HepG2 (cell line): ENCODE measurements around the gene SGPL1. TPM values are rescaled to one million over a fixed set of nuclear protein-coding genes. Genes with fewer than 3 reads are reported as not detected.
A peak's percentile ranks its signal among the peaks of the same experiment; 100 is the strongest.

Source experiments
- ATAC-seq: fragments of 200-7000 bp; cut with Tn5 transposase; 3 replicates; pipeline ENCODE4 v1.9.1; 2020; ENCODE audit warnings: mild to moderate bottlenecking, moderate library complexity
- BruUV-seq: library from RNA; stranded (reverse); fragments of 400-500 nt; replicated peaks from 2 replicates; lab custom pipeline; 2021; lab: Mats Ljungman, UMichigan
- CTCF ChIA-PET: fragments of 300-600 bp; formaldehyde crosslinking; extraction: SDS; loops from one replicate; lab custom pipeline; 2021; ENCODE audit warnings: low total read pairs, inconsistent platforms, low intra/inter-chr PET ratio; lab: Yijun Ruan, JAX
- POLR2A ChIA-PET: fragments of 350-600 bp; sonication (Branson Sonifier 250); formaldehyde crosslinking; loops from one replicate; lab custom pipeline; 2020; ENCODE audit warnings: antibody characterized with exemption, inconsistent platforms; lab: Yijun Ruan, JAX
- DNase-seq: peaks from one replicate; pipeline ENCODE4 v3.0.0-alpha.2; 2015; ENCODE audit warnings: low spot score
- FAIRE-seq: peaks from 3 replicates; lab custom pipeline; 2011; peaks lifted over from hg19 to GRCh38; lab: Jason Lieb, UNC
- H2AFZ ChIP-seq: one replicate; pipeline ENCODE4 v1.6.1; 2011; ENCODE audit warnings: low read length, inconsistent platforms
- H3K27ac ChIP-seq: fragments of 300-600 bp; 3 replicates; pipeline ENCODE4 v1.8.0; 2011; ENCODE audit warnings: mixed run types, mild to moderate bottlenecking, mixed read lengths, low read length, inconsistent platforms; ENCODE audit not compliant: insufficient read depth; ENCODE audit errors: extremely low read length
- H3K27me3 ChIP-seq, 2 experiments: fragments of 200-600 bp in 1 of 2; 2 replicates in 1 of 2; 3 replicates in 1 of 2; pipeline versions ENCODE4 v1.6.0 to v1.8.0; 2011; ENCODE audit warnings: low read length in 2 of 2, mild to moderate bottlenecking in 2 of 2, moderate library complexity in 2 of 2, inconsistent platforms in 1 of 2; ENCODE audit not compliant: insufficient read depth in 2 of 2, control insufficient read depth in 1 of 2
- H3K36me3 ChIP-seq, 2 experiments: fragments of 200-600 bp in 1 of 2; replicated peaks in 1 of 2; 2 replicates in 1 of 2; 3 replicates in 1 of 2; pipeline versions ENCODE4 v1.5.1 to v1.8.0; 2011; ENCODE audit warnings: low read length in 2 of 2, inconsistent platforms in 1 of 2; ENCODE audit not compliant: insufficient read depth in 2 of 2, control insufficient read depth in 1 of 2
- H3K4me1 ChIP-seq: 2 replicates; pipeline ENCODE4 v1.5.1; 2012; ENCODE audit warnings: low read length, inconsistent platforms; ENCODE audit not compliant: insufficient read depth
- H3K4me2 ChIP-seq: 2 replicates; pipeline ENCODE4 v1.6.0; 2011; ENCODE audit warnings: low read depth, low read length, inconsistent platforms
- H3K4me3 ChIP-seq, 3 experiments: fragments of 200-600 bp in 1 of 3; sonication (generic), shearing (Covaris generic) in 1 of 3; replicated peaks in 1 of 3; 2 replicates each; pipeline ENCODE4 v1.5.1; 2011 to 2016; ENCODE audit warnings: low read length in 3 of 3, inconsistent platforms in 2 of 3, low read depth in 2 of 3, mild to moderate bottlenecking in 2 of 3, control low read depth in 1 of 3, mixed read lengths in 1 of 3; ENCODE audit not compliant: insufficient read depth in 1 of 3
- H3K79me2 ChIP-seq: one replicate; pipeline ENCODE4 v1.6.1; 2011; ENCODE audit warnings: low read length, inconsistent platforms; ENCODE audit not compliant: insufficient read depth
- H3K9ac ChIP-seq: 2 replicates; pipeline ENCODE4 v1.6.0; 2011; ENCODE audit warnings: mild to moderate bottlenecking, low read depth, low read length, inconsistent platforms; ENCODE audit not compliant: insufficient read depth
- H3K9me3 ChIP-seq: 2 replicates; pipeline ENCODE4 v1.5.1; 2012; ENCODE audit warnings: mild to moderate bottlenecking, low read length
- H4K20me1 ChIP-seq: 2 replicates; pipeline ENCODE4 v1.6.0; 2011; ENCODE audit warnings: inconsistent platforms, mild to moderate bottlenecking, low read length, moderate library complexity; ENCODE audit not compliant: insufficient read depth
- FOXO1 ChIP-seq: sonication (generic); formaldehyde crosslinking; IDR thresholded peaks from 2 replicates; pipeline ENCODE4 v1.4.0; 2020; ENCODE audit warnings: missing genetic modification reagents
- JUN ChIP-seq: sonication (generic); formaldehyde crosslinking; IDR thresholded peaks from 2 replicates; pipeline ENCODE4 v1.4.0; 2020; ENCODE audit warnings: mild to moderate bottlenecking, missing genetic modification reagents
- MIER3 ChIP-seq: IDR thresholded peaks from 2 replicates; pipeline ENCODE4 v1.6.1; 2016; ENCODE audit warnings: missing compliant biosample characterization, borderline replicate concordance
- MTA1 ChIP-seq: sonication (generic); formaldehyde crosslinking; IDR thresholded peaks from 2 replicates; pipeline ENCODE4 v1.4.0; 2020; ENCODE audit warnings: missing genetic modification reagents, mild to moderate bottlenecking, borderline replicate concordance
- NFYC ChIP-seq: IDR thresholded peaks from 2 replicates; pipeline ENCODE4 v1.6.1; 2016; ENCODE audit warnings: missing genetic modification reagents, missing compliant biosample characterization
- PPARG ChIP-seq: conservative IDR thresholded peaks from 2 replicates; pipeline ENCODE4 v1.6.1; 2016; ENCODE audit warnings: missing biosample characterization, missing genetic modification reagents
- SRSF1 ChIP-seq: fragments of 200-400 bp; formaldehyde crosslinking; optimal IDR thresholded peaks from 2 replicates; pipeline ENCODE3; 2017; ENCODE audit warnings: mild to moderate bottlenecking, low read depth, low read length, moderate library complexity
- SRY ChIP-seq: sonication (generic); formaldehyde crosslinking; IDR thresholded peaks from 2 replicates; pipeline ENCODE4 v1.8.0; 2022; ENCODE audit warnings: mild to moderate bottlenecking, missing genetic modification reagents
- TBP ChIP-seq: sonication (generic); formaldehyde crosslinking; IDR thresholded peaks from 2 replicates; pipeline ENCODE4 v1.5.0; 2020; ENCODE audit warnings: missing genetic modification reagents
- ZNF263 ChIP-seq: sonication (generic); formaldehyde crosslinking; IDR thresholded peaks from 2 replicates; pipeline ENCODE4 v1.4.0; 2020; ENCODE audit warnings: missing genetic modification reagents
- ZNF280D ChIP-seq: sonication (generic); formaldehyde crosslinking; IDR thresholded peaks from 2 replicates; pipeline ENCODE4 v1.5.1; 2020; ENCODE audit warnings: mild to moderate bottlenecking, missing genetic modification reagents
- WGBS: methylation state at CpG from one replicate; pipeline ENCODE4 v1.1.6; 2017; ENCODE audit warnings: low lambda C conversion rate; 5-methylcytosine and 5-hydroxymethylcytosine counted together
- in situ Hi-C: cut with HindIII; loops from 2 replicates; pipeline ENCODE4 v1.10.0; 2017; ENCODE audit warnings: low pct_unique_long_range_greater_than_20kb; ENCODE audit not compliant: extremely low pct_ligation_motif_present
- intact Hi-C: fragments of 100-400 bp; cut with micrococcal nuclease; formaldehyde crosslinking; loops from one replicate; pipeline ENCODE4 v1.10.0; 2022; ENCODE audit not compliant: unreplicated experiment
- polyA plus RNA-seq, 8 experiments: library from polyadenylated mRNA; depleted of rRNA in 3 of 8; stranded (reverse) in 7 of 8; unstranded in 1 of 8; fragments of >200 nt; fragmentation: Illumina TruSeq in 4 of 8; extraction: Trizol in 4 of 8; gene quantifications; 2 replicates each; pipeline versions ENCODE4 v1.2.1 to v1.2.3, GENCODE V29; 2011 to 2016; ENCODE audit warnings: low read depth in 4 of 8, missing spikeins in 1 of 8, mixed read lengths in 1 of 8; ENCODE audit not compliant: insufficient read depth in 1 of 8
- total RNA-seq, 5 experiments: library from RNA; depleted of rRNA; stranded (reverse); fragments of >200 nt; fragmentation: Illumina TruSeq; extraction: Trizol; gene quantifications; 2 replicates each; pipeline ENCODE4 v1.2.3, GENCODE V29; 2016; ENCODE audit warnings: low read depth in 1 of 5
- TF ChIP-seq, protein P1 (sequence below): sonication (generic); formaldehyde crosslinking; IDR thresholded peaks from 2 replicates; pipeline ENCODE4 v1.8.0; 2022; ENCODE audit warnings: missing genetic modification reagents, low read depth, mild to moderate bottlenecking, borderline replicate concordance

The SGPL1 gene
- total and polyA plus RNA-seq, 2 of the 13 experiments (the other 11 are each of a cell fraction or from before 2014, with no cell fraction given): 17.6 to 25.0 TPM

GRCh38 chr10:70777063-70777875, 38.5 kb upstream of the SGPL1 start:
- Histone ChIP-seq H4K20me1 (no peaks in the 10 kb centered on the region), H3K4me3 (no peak overlapping the region), H3K27me3 (peaks cover 10 to 75% of the 10 kb centered on the region in 2 experiments; a peak in 4 of 5 replicates), H3K27ac (no peak overlapping the region), H3K4me2 (no peak overlapping the region), H3K9ac (no peak overlapping the region), H3K36me3 (no peaks in the 10 kb centered on the region), H3K4me1 (no peaks in the 10 kb centered on the region; the same call in 1 of the 2 replicates), H3K79me2 (no peaks in the 10 kb centered on the region), H2AFZ (no peak overlapping the region), H3K9me3 (no peaks in the 10 kb centered on the region)
- WGBS: 36% methylated on average over 2 of the region's 18 CpGs
- DNase-seq (no peak), FAIRE-seq (no peak), ATAC-seq (no peak)
- POLR2A ChIA-PET: no interaction called here
- no TSS peak for BruUV-seq
- CTCF ChIA-PET: no interaction called here
- intact Hi-C loops: no loop called here
- TF ChIP-seq NFYC (CRISPR knock-in tag) (no peak), ZNF263 (0 out of 2 replicates have a peak, but pooled peaks have one; percentile 22)
- in situ Hi-C loops: no loop called here

GRCh38 chr10:70778267-70778924, 37.4 kb upstream of the SGPL1 start:
- intact Hi-C loops (no loop called here), in situ Hi-C loops (no loop called here)
- no peaks in the 10 kb centered on the region; the same call in 1 of the 2 replicates for H3K4me1 ChIP-seq
- FAIRE-seq (no peak), ATAC-seq (no peak), DNase-seq (no peak)
- H3K9ac ChIP-seq: no peak overlapping the region
- WGBS: 27% methylated on average over 9 of the region's 9 CpGs
- H3K4me3 ChIP-seq: no peak overlapping the region
- BruUV-seq: no TSS peak
- H3K36me3 ChIP-seq: no peaks in the 10 kb centered on the region
- peaks cover 9 to 67% of the 10 kb centered on the region in 2 experiments; a peak in 3 of 5 replicates for H3K27me3 ChIP-seq
- ChIA-PET CTCF (no interaction called here), POLR2A (no interaction called here)
- no peak overlapping the region for H3K4me2 ChIP-seq
- H2AFZ ChIP-seq: no peak overlapping the region
- H3K9me3 ChIP-seq: no peaks in the 10 kb centered on the region
- no peaks in the 10 kb centered on the region for H3K79me2 ChIP-seq
- no peaks in the 10 kb centered on the region for H4K20me1 ChIP-seq
- no peak overlapping the region for H3K27ac ChIP-seq
- no peak for TF ChIP-seq MIER3 (CRISPR knock-in tag)
- TF ChIP-seq JUN (CRISPR knock-in tag): no peak
- no peak for TF ChIP-seq SRSF1
- no peak for TF ChIP-seq ZNF280D (CRISPR knock-in tag)
- TF ChIP-seq, protein P1, sequence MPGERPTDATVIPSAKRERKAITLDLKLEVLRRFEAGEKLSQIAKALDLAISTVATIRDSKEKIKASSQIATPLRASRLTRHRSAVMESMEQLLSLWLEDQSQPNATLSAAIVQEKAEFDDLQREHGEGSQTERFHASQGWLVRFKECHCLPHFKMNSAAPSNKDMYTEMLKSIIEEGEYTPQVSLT (CRISPR knock-in tag): no peak
- no peak for TF ChIP-seq SRY
- no peak for TF ChIP-seq PPARG
- no peak for TF ChIP-seq MTA1
- TF ChIP-seq TBP (CRISPR knock-in tag): no peak
- no peak for TF ChIP-seq FOXO1 (CRISPR knock-in tag)
